Measurements from ENCODE around the gene SP3.

SP3 gene

GRCh38 chr2:173964565-173965371 lies 405 bp downstream of the SP3 start:
- peak; percentile 82 for DNase-seq

- peak; percentile 94 for DNase-seq
These were observed 1.2 kb downstream of the SP3 start for GRCh38 chr2:173963817-173964564.

- peak; percentile 71 for DNase-seq
These were observed 1.8 kb downstream of the SP3 start for GRCh38 chr2:173963323-173963816.

- DNase-seq = no peak
These were observed 2.5 kb downstream of the SP3 start for GRCh38 chr2:173962583-173963110.

GRCh38 chr2:173962031-173962430 lies 3.1 kb downstream of the SP3 start:
- DNase-seq = no peak

GRCh38 chr2:173961346-173961705 lies 3.8 kb downstream of the SP3 start:
- DNase-seq = no peak

- no peak for DNase-seq
These were observed 5.3 kb downstream of the SP3 start for GRCh38 chr2:173959909-173960308.

GRCh38 chr2:173959358-173959884 lies 5.8 kb downstream of the SP3 start:
- no peak for DNase-seq

- DNase-seq = no peak
These were observed 6.9 kb downstream of the SP3 start for GRCh38 chr2:173958198-173958846.

- DNase-seq = no peak
These were observed 7.7 kb downstream of the SP3 start for GRCh38 chr2:173957517-173957916.

GRCh38 chr2:173956454-173956853 lies 8.7 kb downstream of the SP3 start:
- no peak for DNase-seq

- no peak for DNase-seq
These were observed 9.3 kb downstream of the SP3 start for GRCh38 chr2:173955867-173956266.

- DNase-seq = no peak
These were observed 10.2 kb downstream of the SP3 start for GRCh38 chr2:173955004-173955403.

- DNase-seq = no peak
These were observed 12.1 kb downstream of the SP3 start for GRCh38 chr2:173953047-173953424.

GRCh38 chr2:173952267-173953046 lies 12.7 kb downstream of the SP3 start:
- no peak for DNase-seq

GRCh38 chr2:173948842-173949241 lies 16.3 kb downstream of the SP3 start:
- DNase-seq = no peak

GRCh38 chr2:173948198-173948597 lies 17.0 kb downstream of the SP3 start:
- DNase-seq = no peak

- DNase-seq = no peak
These were observed 18.0 kb downstream of the SP3 start for GRCh38 chr2:173947131-173947530.

- DNase-seq = no peak
These were observed 21.4 kb downstream of the SP3 start for GRCh38 chr2:173943738-173944137.

GRCh38 chr2:173942861-173943523 lies 22.2 kb downstream of the SP3 start:
- DNase-seq = no peak

GRCh38 chr2:173941567-173941966 lies 23.6 kb downstream of the SP3 start:
- DNase-seq = no peak
